SIG-M5 treated with dmso at 0.1 percent for 504 hours (cell line): ENCODE measurements around the gene SLC35B4.
A peak's percentile ranks its signal among the peaks of the same experiment; 100 is the strongest.

Experiments
- DNase-seq: peaks from one replicate; lab custom pipeline; 2025; ENCODE audit not compliant: unreplicated experiment; lab: John Stamatoyannopoulos, UW

Gene SLC35B4

GRCh38 chr7:134332892-134333291, 16.2 kb upstream of the SLC35B4 start:
- DNase-seq, result no peak

- no peak for DNase-seq
Observed at GRCh38 chr7:134331393-134331792, 14.7 kb upstream of the SLC35B4 start.

- DNase-seq, result no peak
Observed at GRCh38 chr7:134330974-134331373, 14.2 kb upstream of the SLC35B4 start.

- peak; percentile 26 for DNase-seq
Observed at GRCh38 chr7:134329614-134330346, 13.1 kb upstream of the SLC35B4 start.

- no peak for DNase-seq
Observed at GRCh38 chr7:134328900-134329299, 12.2 kb upstream of the SLC35B4 start.

- peak; percentile 77 for DNase-seq
Observed at GRCh38 chr7:134327896-134328295, 11.2 kb upstream of the SLC35B4 start.

- DNase-seq, result no peak
Observed at GRCh38 chr7:134324107-134324506, 7.4 kb upstream of the SLC35B4 start.

GRCh38 chr7:134320201-134320600, 3.5 kb upstream of the SLC35B4 start:
- no peak for DNase-seq

GRCh38 chr7:134318443-134318842, 1.7 kb upstream of the SLC35B4 start:
- no peak for DNase-seq

- peak; percentile 15 for DNase-seq
Observed at GRCh38 chr7:134317434-134317833, 704 bp upstream of the SLC35B4 start.

GRCh38 chr7:134315679-134316538, 821 bp downstream of the SLC35B4 start:
- peak; percentile 4 for DNase-seq

GRCh38 chr7:134313543-134313942, 3.2 kb downstream of the SLC35B4 start:
- DNase-seq, result no peak

- DNase-seq, result no peak
Observed at GRCh38 chr7:134312717-134313116, 4.0 kb downstream of the SLC35B4 start.

- DNase-seq, result no peak
Observed at GRCh38 chr7:134311807-134312206, 4.9 kb downstream of the SLC35B4 start.

GRCh38 chr7:134308548-134308947, 8.2 kb downstream of the SLC35B4 start:
- no peak for DNase-seq

- DNase-seq, result no peak
Observed at GRCh38 chr7:134307320-134307719, 9.4 kb downstream of the SLC35B4 start.

GRCh38 chr7:134302120-134302519, 14.6 kb downstream of the SLC35B4 start:
- no peak for DNase-seq

GRCh38 chr7:134301592-134301991, 15.1 kb downstream of the SLC35B4 start:
- DNase-seq, result no peak

GRCh38 chr7:134300988-134301387, 15.7 kb downstream of the SLC35B4 start:
- no peak for DNase-seq

GRCh38 chr7:134298902-134299683, 17.6 kb downstream of the SLC35B4 start:
- DNase-seq, result no peak

GRCh38 chr7:134297489-134297888, 19.2 kb downstream of the SLC35B4 start:
- DNase-seq, result no peak
